HL-60 (cell line): ENCODE results near the gene TMEM38A.
"Not testable (repeated sequence)": the region's sequence is repeated elsewhere in the genome, so short reads cannot be mapped to it uniquely, and the experiment has no call there.

Source experiments
- DNase-seq, 2 experiments: peaks; one replicate each; pipeline ENCODE4 v3.0.0-alpha.2; 2010 to 2020; ENCODE audit warnings: low read depth in 1 of 2, low spot score in 1 of 2
- H3K27ac ChIP-seq: fragments of 250-450 bp; sonication (Bioruptor Pico); replicated peaks from 2 replicates; pipeline ENCODE4 v1.5.1; 2020; ENCODE audit warnings: mild to moderate bottlenecking, moderate library complexity
- H3K27me3 ChIP-seq: fragments of 250-450 bp; sonication (Bioruptor Pico); 2 replicates; pipeline ENCODE4 v1.5.1; 2021; ENCODE audit warnings: mild to moderate bottlenecking, moderate library complexity; ENCODE audit not compliant: insufficient read depth, poor library complexity, severe bottlenecking
- H3K4me3 ChIP-seq: replicated peaks from 2 replicates; pipeline ENCODE4 v1.5.1; 2011; ENCODE audit warnings: mild to moderate bottlenecking, control low read depth, low read length; ENCODE audit not compliant: insufficient read depth
- CTCF ChIP-seq: IDR thresholded peaks from one replicate; pipeline ENCODE4 v1.5.1; 2011; ENCODE audit warnings: low read length, control low read depth, inconsistent platforms; ENCODE audit not compliant: insufficient read depth
- GABPA ChIP-seq: IDR thresholded peaks from 2 replicates; pipeline ENCODE4 v1.6.1; 2012; ENCODE audit warnings: low read depth
- POLR2AphosphoS5 ChIP-seq: IDR thresholded peaks from 2 replicates; pipeline ENCODE4 v1.6.1; 2012; ENCODE audit warnings: low read depth
- REST ChIP-seq: IDR thresholded peaks from 2 replicates; pipeline ENCODE4 v1.6.1; 2012; ENCODE audit warnings: low read depth; ENCODE audit not compliant: insufficient replicate concordance
- SPI1 ChIP-seq: IDR thresholded peaks from 2 replicates; pipeline ENCODE4 v1.6.1; 2012; ENCODE audit warnings: low read depth, mild to moderate bottlenecking, borderline replicate concordance

TMEM38A gene

GRCh38 chr19:16651421-16652188 is 9.3 kb upstream of the TMEM38A start:
- H3K4me3 ChIP-seq, DNase-seq, H3K27ac ChIP-seq, H3K27me3 ChIP-seq: not testable (repeated sequence)

GRCh38 chr19:16652854-16653253 is 8.1 kb upstream of the TMEM38A start:
- no peak overlapping the region for H3K4me3 ChIP-seq
- no peak overlapping the region for H3K27ac ChIP-seq
- TF ChIP-seq GABPA (no peak), POLR2AphosphoS5 (no peak), CTCF (no peak), REST (no peak), SPI1 (no peak)
- DNase-seq, result no peak
- H3K27me3 ChIP-seq, result no peaks in the 10 kb centered on the region

- H3K4me3 ChIP-seq, result no peak overlapping the region
- no peak overlapping the region for H3K27ac ChIP-seq
- no peaks in the 10 kb centered on the region for H3K27me3 ChIP-seq
- no peak for DNase-seq
- no peak for TF ChIP-seq GABPA
These were observed 6.8 kb upstream of the TMEM38A start for GRCh38 chr19:16654140-16654539.

GRCh38 chr19:16654627-16655026 is 6.3 kb upstream of the TMEM38A start:
- TF ChIP-seq GABPA (no peak), POLR2AphosphoS5 (no peak), REST (no peak), SPI1 (no peak), CTCF (no peak)
- no peak overlapping the region for H3K27ac ChIP-seq
- H3K27me3 ChIP-seq, result no peaks in the 10 kb centered on the region
- no peak overlapping the region for H3K4me3 ChIP-seq
- DNase-seq, result no peak

- H3K27me3 ChIP-seq, result no peaks in the 10 kb centered on the region
- no peak overlapping the region for H3K27ac ChIP-seq
- DNase-seq, result no peak
- H3K4me3 ChIP-seq, result no peak overlapping the region
- TF ChIP-seq REST, result no peak
- no peak for TF ChIP-seq SPI1
- TF ChIP-seq GABPA, result no peak
- no peak for TF ChIP-seq POLR2AphosphoS5
- TF ChIP-seq CTCF, result no peak
These were observed 5.2 kb upstream of the TMEM38A start for GRCh38 chr19:16655727-16656126.
